OCI-LY3 (cell line): Measurements from ENCODE around the gene SNHG17.

Experiments used
- H2AFZ ChIP-seq: fragments of 200-600, 300-600 bp; shearing (Covaris generic); 2 replicates; pipeline ENCODE4 v1.6.0; 2014; ENCODE audit warnings: antibody characterized with exemption, low read depth, low read length
- H3K27ac ChIP-seq: fragments of 200-600, 300-600 bp; sonication (generic); 2 replicates; pipeline ENCODE4 v1.5.1; 2014; ENCODE audit warnings: mild to moderate bottlenecking, low read length, moderate library complexity, mixed read lengths
- H3K27me3 ChIP-seq: fragments of 200-600, 300-600 bp; sonication (generic); 2 replicates; pipeline ENCODE4 v1.6.1; 2014; ENCODE audit warnings: low read depth, low read length, mixed read lengths
- H3K36me3 ChIP-seq: fragments of 200-600, 300-600 bp; sonication (generic); replicated peaks from 2 replicates; pipeline ENCODE3; 2014; ENCODE audit warnings: low read depth, low read length, mixed read lengths
- H3K4me1 ChIP-seq: fragments of 300-600, 200-600 bp; sonication (generic); 2 replicates; pipeline ENCODE4 v1.6.1; 2014; ENCODE audit warnings: low read length, mixed read lengths
- H3K4me2 ChIP-seq: fragments of 200-600, 300-600 bp; sonication (generic); 2 replicates; pipeline ENCODE4 v1.6.1; 2014; ENCODE audit warnings: low read length, mixed read lengths
- H3K4me3 ChIP-seq: fragments of 300-600, 200-600 bp; sonication (generic); 2 replicates; pipeline ENCODE4 v1.5.1; 2014; ENCODE audit warnings: antibody characterized with exemption, mild to moderate bottlenecking, low read length, moderate library complexity
- H3K79me2 ChIP-seq: fragments of 300-600, 200-600 bp; shearing (Covaris generic); 2 replicates; pipeline ENCODE4 v1.6.1; 2014; ENCODE audit warnings: mild to moderate bottlenecking, low read length, mixed read lengths
- H3K9ac ChIP-seq: fragments of 300-600, 200-600 bp; shearing (Covaris generic); 2 replicates; pipeline ENCODE4 v1.6.0; 2014; ENCODE audit warnings: mild to moderate bottlenecking, low read length, moderate library complexity
- H3K9me3 ChIP-seq: fragments of 200-600, 300-600 bp; shearing (Covaris generic); 2 replicates; pipeline ENCODE4 v1.6.1; 2014; ENCODE audit warnings: low read length, mixed read lengths; ENCODE audit not compliant: insufficient read depth
- H4K20me1 ChIP-seq: fragments of 200-600, 300-600 bp; sonication (generic); 2 replicates; pipeline ENCODE4 v1.6.1; 2016; ENCODE audit warnings: low read length, mixed read lengths; ENCODE audit not compliant: insufficient read depth
- EZH2phosphoT487 ChIP-seq: fragments of 200-600 bp; shearing (Covaris generic); IDR thresholded peaks from 2 replicates; pipeline ENCODE4 v1.6.1; 2018; ENCODE audit warnings: antibody characterized with exemption, mixed run types, low read depth
- TF ChIP-seq, protein P1 (sequence below): fragments of 200-600, 300-600 bp; sonication (generic); IDR thresholded peaks from 2 replicates; pipeline ENCODE4 v1.5.1; 2014; ENCODE audit warnings: antibody characterized with exemption, low read length, low read depth

SNHG17 gene

GRCh38 chr20:38421915-38422314 lies 13.2 kb downstream of the SNHG17 start:
- no peak for TF ChIP-seq EZH2phosphoT487
- TF ChIP-seq, protein P1, sequence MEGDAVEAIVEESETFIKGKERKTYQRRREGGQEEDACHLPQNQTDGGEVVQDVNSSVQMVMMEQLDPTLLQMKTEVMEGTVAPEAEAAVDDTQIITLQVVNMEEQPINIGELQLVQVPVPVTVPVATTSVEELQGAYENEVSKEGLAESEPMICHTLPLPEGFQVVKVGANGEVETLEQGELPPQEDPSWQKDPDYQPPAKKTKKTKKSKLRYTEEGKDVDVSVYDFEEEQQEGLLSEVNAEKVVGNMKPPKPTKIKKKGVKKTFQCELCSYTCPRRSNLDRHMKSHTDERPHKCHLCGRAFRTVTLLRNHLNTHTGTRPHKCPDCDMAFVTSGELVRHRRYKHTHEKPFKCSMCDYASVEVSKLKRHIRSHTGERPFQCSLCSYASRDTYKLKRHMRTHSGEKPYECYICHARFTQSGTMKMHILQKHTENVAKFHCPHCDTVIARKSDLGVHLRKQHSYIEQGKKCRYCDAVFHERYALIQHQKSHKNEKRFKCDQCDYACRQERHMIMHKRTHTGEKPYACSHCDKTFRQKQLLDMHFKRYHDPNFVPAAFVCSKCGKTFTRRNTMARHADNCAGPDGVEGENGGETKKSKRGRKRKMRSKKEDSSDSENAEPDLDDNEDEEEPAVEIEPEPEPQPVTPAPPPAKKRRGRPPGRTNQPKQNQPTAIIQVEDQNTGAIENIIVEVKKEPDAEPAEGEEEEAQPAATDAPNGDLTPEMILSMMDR: no peak
- no peak overlapping the region for H3K4me3 ChIP-seq
- H3K4me2 ChIP-seq: no peak overlapping the region
- no peak overlapping the region for H2AFZ ChIP-seq
- peaks cover 88% of the 10 kb centered on the region for H3K36me3 ChIP-seq
- peaks cover 62% of the 10 kb centered on the region for H3K79me2 ChIP-seq
- H3K9ac ChIP-seq: no peak overlapping the region
- no peak overlapping the region for H3K27ac ChIP-seq
- H3K27me3 ChIP-seq: no peaks in the 10 kb centered on the region
- H3K9me3 ChIP-seq: no peaks in the 10 kb centered on the region
- peaks cover 82% of the 10 kb centered on the region for H4K20me1 ChIP-seq
- no peaks in the 10 kb centered on the region for H3K4me1 ChIP-seq

GRCh38 chr20:38420388-38421085 lies 14.6 kb downstream of the SNHG17 start:
- H3K9ac ChIP-seq: no peak overlapping the region
- peaks cover 86% of the 10 kb centered on the region for H3K36me3 ChIP-seq

DNA sequence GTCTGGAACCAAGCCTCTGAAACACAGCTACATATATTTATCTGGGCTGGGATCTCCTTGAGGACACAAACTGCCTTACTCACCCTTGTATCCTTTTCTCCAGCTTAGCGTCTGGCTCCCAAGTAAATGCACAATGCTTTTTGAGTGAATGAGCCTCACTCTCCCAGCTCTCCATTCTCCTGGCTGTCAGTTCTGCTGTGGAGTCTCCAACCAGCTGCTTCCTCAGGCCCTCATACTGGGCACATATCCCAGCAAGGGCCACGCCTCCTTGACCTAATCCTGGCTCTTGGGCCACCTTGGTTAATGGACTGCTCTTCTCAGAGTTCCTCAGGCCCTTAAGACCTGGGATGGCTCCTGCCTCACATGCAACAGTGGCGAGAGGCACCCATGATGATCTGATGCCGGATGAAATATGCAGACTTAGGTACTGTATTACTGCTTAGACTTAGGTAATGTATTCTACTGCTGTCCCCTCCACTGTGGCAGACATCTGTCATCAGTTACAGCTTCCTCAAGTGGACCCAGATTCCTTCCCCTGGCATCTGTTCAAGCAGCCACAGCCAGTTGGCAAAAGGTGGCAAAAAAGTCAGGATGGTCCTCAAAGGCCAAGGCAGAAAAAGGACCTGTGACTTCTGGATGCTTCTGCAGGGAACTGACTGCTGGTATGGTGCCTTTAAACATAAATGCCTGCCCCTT lies 16.5 kb downstream of the SNHG17 start:
- peaks cover 50% of the 10 kb centered on the region for H4K20me1 ChIP-seq
- H3K36me3 ChIP-seq: peaks cover 85% of the 10 kb centered on the region

More at GRCh38 chr20:38420388-38421085, 14.6 kb downstream of the SNHG17 start:
- H3K27ac ChIP-seq: no peak overlapping the region
- H3K27me3 ChIP-seq: no peaks in the 10 kb centered on the region
- no peak overlapping the region for H3K4me3 ChIP-seq
- no peaks in the 10 kb centered on the region for H3K9me3 ChIP-seq
- H3K4me1 ChIP-seq: no peaks in the 10 kb centered on the region
- no peak overlapping the region for H2AFZ ChIP-seq
- TF ChIP-seq, protein P1: no peak
- no peak for TF ChIP-seq EZH2phosphoT487
- no peak overlapping the region for H3K4me2 ChIP-seq
- peaks cover 48% of the 10 kb centered on the region for H3K79me2 ChIP-seq
- H4K20me1 ChIP-seq: peaks cover 68% of the 10 kb centered on the region

More for the DNA sequence above, 16.5 kb downstream of the SNHG17 start:
- H3K27ac ChIP-seq: no peak overlapping the region
- peaks cover 29% of the 10 kb centered on the region for H3K79me2 ChIP-seq
- no peak overlapping the region for H3K4me3 ChIP-seq
- H3K9ac ChIP-seq: no peak overlapping the region
- no peaks in the 10 kb centered on the region for H3K27me3 ChIP-seq
- no peaks in the 10 kb centered on the region for H3K4me1 ChIP-seq
- H3K4me2 ChIP-seq: no peak overlapping the region
- H2AFZ ChIP-seq: no peak overlapping the region
- no peaks in the 10 kb centered on the region for H3K9me3 ChIP-seq
- TF ChIP-seq, protein P1: no peak
- no peak for TF ChIP-seq EZH2phosphoT487
